Type B pancreatic cell (in vitro differentiated cells): Measurements from ENCODE around the gene GALNT11. TPM values are rescaled to one million over a fixed set of nuclear protein-coding genes. Genes with fewer than 3 reads are reported as not detected.

Experiments used
- DNase-seq: peaks from one replicate; pipeline ENCODE4 v3.0.0; 2021; ENCODE audit warnings: mixed read lengths; ENCODE audit not compliant: unreplicated experiment; ENCODE audit errors: extremely low spot score
- H3K27ac Mint-ChIP-seq: 2 replicates; pipeline ENCODE4 v1.8.0; 2021; ENCODE audit warnings: mild to moderate bottlenecking, mixed read lengths
- H3K27me3 Mint-ChIP-seq: 2 replicates; pipeline ENCODE4 v1.8.0; 2021; ENCODE audit warnings: mixed read lengths
- H3K36me3 Mint-ChIP-seq: 2 replicates; pipeline ENCODE4 v1.8.0; 2021; ENCODE audit warnings: mixed read lengths
- H3K4me1 Mint-ChIP-seq: one replicate; pipeline ENCODE4 v1.8.0; 2021; ENCODE audit warnings: mixed read lengths; ENCODE audit not compliant: unreplicated experiment
- H3K4me3 Mint-ChIP-seq: 2 replicates; pipeline ENCODE4 v1.8.0; 2021; ENCODE audit warnings: mild to moderate bottlenecking, mixed read lengths
- H3K9me3 Mint-ChIP-seq: 2 replicates; pipeline ENCODE4 v1.8.0; 2021; ENCODE audit warnings: mixed read lengths
- CTCF ChIP-seq: fragments of 200-600 bp; sonication (generic); conservative IDR thresholded peaks from 2 replicates; pipeline ENCODE4 v1.5.0; 2021; ENCODE audit warnings: antibody characterized with exemption, mild to moderate bottlenecking
- total RNA-seq: library from RNA; stranded (reverse); gene quantifications from 2 replicates; pipeline ENCODE4 v1.2.1, GENCODE V29; 2021; ENCODE audit warnings: low replicate concordance

The GALNT11 gene
- total RNA-seq, 1 donor from 2014 or later: 28.8 TPM

GRCh38 chr7:152152267-152152666 lies 126.8 kb downstream of the GALNT11 start:
- TF ChIP-seq CTCF: no peak
- Mint-ChIP-seq H3K27ac (peak overlapping the region; percentile 4), H3K36me3 (peaks cover 24% of the 10 kb centered on the region), H3K9me3 (no peaks in the 10 kb centered on the region), H3K4me3 (no peak overlapping the region), H3K27me3 (no peaks in the 10 kb centered on the region), H3K4me1 (no peaks in the 10 kb centered on the region)
- no peak for DNase-seq

- Mint-ChIP-seq H3K9me3 (no peaks in the 10 kb centered on the region), H3K27me3 (no peaks in the 10 kb centered on the region), H3K4me3 (no peak overlapping the region), H3K36me3 (peaks cover 44% of the 10 kb centered on the region), H3K4me1 (no peaks in the 10 kb centered on the region), H3K27ac (no peak overlapping the region)
- no peak for DNase-seq
- no peak for TF ChIP-seq CTCF
Measured at GRCh38 chr7:152158801-152159587, 133.5 kb downstream of the GALNT11 start.

- H3K9me3 Mint-ChIP-seq: no peaks in the 10 kb centered on the region
- DNase-seq: no peak
- H3K4me3 Mint-ChIP-seq: no peak overlapping the region
- H3K4me1 Mint-ChIP-seq: no peaks in the 10 kb centered on the region
- H3K36me3 Mint-ChIP-seq: peaks cover 41% of the 10 kb centered on the region
- no peak for TF ChIP-seq CTCF
- H3K27ac Mint-ChIP-seq: no peak overlapping the region
- no peaks in the 10 kb centered on the region for H3K27me3 Mint-ChIP-seq
Measured at GRCh38 chr7:152161171-152161570, 135.7 kb downstream of the GALNT11 start.

GRCh38 chr7:152162287-152162686 lies 136.8 kb downstream of the GALNT11 start:
- Mint-ChIP-seq H3K27me3 (no peaks in the 10 kb centered on the region), H3K9me3 (no peaks in the 10 kb centered on the region), H3K4me1 (no peaks in the 10 kb centered on the region), H3K36me3 (peaks cover 45% of the 10 kb centered on the region), H3K27ac (no peak overlapping the region), H3K4me3 (no peak overlapping the region)
- no peak for DNase-seq
- no peak for TF ChIP-seq CTCF

Other genes starting within 250 kb of the GALNT11 start
- gene PRKAG2, start 148.6 kb upstream of the GALNT11 start, total RNA-seq: 17.9 and 23.9 TPM in 2 replicates
- gene GALNTL5, start 69.2 kb upstream of the GALNT11 start, total RNA-seq: not detected in 2 replicates